ENCODE measurements around the gene KRTAP19-8.

- TF ChIP-seq CTCF (IDR thresholded peaks at IDR 0.05) = no peak
- TF ChIP-seq POLR2A (IDR thresholded peaks at IDR 0.05) = no peak
Observed at GRCh38 chr21:31008355-31008754, 29.9 kb downstream of the KRTAP19-8 start.

Measured in Peyer's patch (tissue), 4 donors.